ENCODE measurements around the gene PLCD1. TPM values are rescaled to one million over a fixed set of nuclear protein-coding genes. Genes with fewer than 3 reads are reported as not detected.

PLCD1 gene
- total RNA-seq, 1 donor from 2014 or later = 16.7 TPM

GRCh38 chr3:37979541-37980461, 49.6 kb downstream of the PLCD1 start:
- H3K79me2 ChIP-seq (ENCODE audit: insufficient read depth, low read length) = no peaks in the 10 kb centered on the region
- Mint-ChIP-seq H3K27me3 (ENCODE audit: low read depth, unreplicated experiment) (no peaks in the 10 kb centered on the region), H3K4me3 (ENCODE audit: unreplicated experiment) (no peak overlapping the region), H3K4me1 (ENCODE audit: low read depth, unreplicated experiment) (peaks cover 5% of the 10 kb centered on the region), H3K27ac (ENCODE audit: unreplicated experiment) (no peak overlapping the region), H3K9me3 (ENCODE audit: unreplicated experiment) (no peaks in the 10 kb centered on the region), H3K36me3 (ENCODE audit: low read depth, unreplicated experiment) (peaks cover 13% of the 10 kb centered on the region)
- no peak for TF ChIP-seq CTCF (IDR thresholded peaks at IDR 0.05; ENCODE audit: insufficient read depth, low read depth, low read length)
- TF ChIP-seq EZH2 (IDR thresholded peaks at IDR 0.05; ENCODE audit: insufficient read depth, low read length) = no peak
- H2AFZ ChIP-seq (ENCODE audit: low read depth, low read length) = no peak overlapping the region
- H3K9ac ChIP-seq (ENCODE audit: low read length) = no peak overlapping the region
- FAIRE-seq (no peak), DNase-seq (ENCODE audit: low read depth) (no peak)
- H3K36me3 ChIP-seq (ENCODE audit: insufficient read depth, low read length) = peaks cover 5% of the 10 kb centered on the region
- H3K9me3 ChIP-seq (ENCODE audit: insufficient read depth, low read depth, low read length) = no peaks in the 10 kb centered on the region
- H3K4me1 ChIP-seq (ENCODE audit: insufficient read depth, low read length) = no peaks in the 10 kb centered on the region
- no peaks in the 10 kb centered on the region for H3K27me3 ChIP-seq (ENCODE audit: insufficient read depth, low read length)
- H3K4me2 ChIP-seq (ENCODE audit: low read length) = no peak overlapping the region
- H3K4me3 ChIP-seq (ENCODE audit: insufficient read depth, low read depth, low read length) = no peak overlapping the region
- no peak overlapping the region for H3K27ac ChIP-seq (ENCODE audit: low read depth, low read length)
- no peaks in the 10 kb centered on the region for H4K20me1 ChIP-seq (ENCODE audit: insufficient read depth, low read length)

- Histone ChIP-seq H3K79me2 (ENCODE audit: insufficient read depth, low read length) (no peaks in the 10 kb centered on the region), H2AFZ (ENCODE audit: low read depth, low read length) (no peak overlapping the region), H4K20me1 (ENCODE audit: insufficient read depth, low read length) (no peaks in the 10 kb centered on the region), H3K9me3 (ENCODE audit: insufficient read depth, low read depth, low read length) (no peaks in the 10 kb centered on the region), H3K4me3 (ENCODE audit: insufficient read depth, low read depth, low read length) (no peak overlapping the region), H3K4me2 (ENCODE audit: low read length) (no peak overlapping the region), H3K27me3 (ENCODE audit: insufficient read depth, low read length) (no peaks in the 10 kb centered on the region), H3K9ac (ENCODE audit: low read length) (no peak overlapping the region), H3K27ac (ENCODE audit: low read depth, low read length) (no peak overlapping the region), H3K36me3 (ENCODE audit: insufficient read depth, low read length) (peaks cover 5% of the 10 kb centered on the region), H3K4me1 (ENCODE audit: insufficient read depth, low read length) (no peaks in the 10 kb centered on the region)
- Mint-ChIP-seq H3K36me3 (ENCODE audit: low read depth, unreplicated experiment) (peaks cover 17% of the 10 kb centered on the region), H3K4me1 (ENCODE audit: low read depth, unreplicated experiment) (peaks cover 2% of the 10 kb centered on the region), H3K4me3 (ENCODE audit: unreplicated experiment) (no peak overlapping the region), H3K27ac (ENCODE audit: unreplicated experiment) (peak overlapping the region; percentile 8), H3K9me3 (ENCODE audit: unreplicated experiment) (no peaks in the 10 kb centered on the region), H3K27me3 (ENCODE audit: low read depth, unreplicated experiment) (no peaks in the 10 kb centered on the region)
- peak; percentile 22 for DNase-seq (ENCODE audit: low read depth)
- TF ChIP-seq EZH2 (IDR thresholded peaks at IDR 0.05; ENCODE audit: insufficient read depth, low read length) (no peak), CTCF (IDR thresholded peaks at IDR 0.05; ENCODE audit: insufficient read depth, low read depth, low read length) (peak; percentile 62)
- no peak for FAIRE-seq
Observed at GRCh38 chr3:37974121-37975083, 55.0 kb downstream of the PLCD1 start.
